Esophagus squamous epithelium (tissue), 4 donors: ENCODE data around the gene PRPF31.

Source experiments
- CTCF ChIP-seq, 6 experiments: fragments of 450-650 bp in 4 of 6; fragments of 200-600 bp in 2 of 6; sonication (generic) in 2 of 6; IDR thresholded peaks; one replicate each; pipeline ENCODE4 v1.5.1; 2016 to 2019; ENCODE audit warnings: antibody characterized with exemption in 6 of 6, mild to moderate bottlenecking in 4 of 6, moderate library complexity in 4 of 6
- POLR2A ChIP-seq, 4 donors: fragments of 450-650 bp; IDR thresholded peaks; one replicate each; pipeline ENCODE4 v1.6.1; 2017; ENCODE audit warnings: antibody characterized with exemption in 4 of 4, mild to moderate bottlenecking in 4 of 4, moderate library complexity in 3 of 4

- TF ChIP-seq CTCF (IDR thresholded peaks at IDR 0.05): no peak
- TF ChIP-seq POLR2A (IDR thresholded peaks at IDR 0.05): no peak
Observed at GRCh38 chr19:54141356-54141755, 25.8 kb downstream of the PRPF31 start.
